ENCODE data around the gene YIF1B. TPM values are rescaled to one million over a fixed set of nuclear protein-coding genes. Genes with fewer than 3 reads are reported as not detected.

The YIF1B gene
- total RNA-seq, 1 donor from 2014 or later: 33.0 TPM

GRCh38 chr19:38307076-38307475, 8.7 kb downstream of the YIF1B start:
- Histone ChIP-seq H3K4me3 (no peak overlapping the region), H3K4me1 (peaks cover 13% of the 10 kb centered on the region), H3K27me3 (ENCODE audit: low read depth) (no peaks in the 10 kb centered on the region), H3K27ac (replicated peaks) (no peak overlapping the region), H3K36me3 (peaks cover 44% of the 10 kb centered on the region), H3K9me3 (replicated peaks) (no peaks in the 10 kb centered on the region)
- intact Hi-C loops (cut with micrococcal nuclease): no loop called here
- no peak for DNase-seq
- TF ChIP-seq CTCF (IDR thresholded peaks at IDR 0.05; ENCODE audit: borderline replicate concordance): no peak

- intact Hi-C loops (cut with micrococcal nuclease): no loop called here
- no peak overlapping the region for H3K27ac ChIP-seq (replicated peaks)
- peaks cover 44% of the 10 kb centered on the region for H3K36me3 ChIP-seq
- no peak for DNase-seq
- no peaks in the 10 kb centered on the region for H3K9me3 ChIP-seq (replicated peaks)
- no peaks in the 10 kb centered on the region for H3K27me3 ChIP-seq (ENCODE audit: low read depth)
- peaks cover 13% of the 10 kb centered on the region for H3K4me1 ChIP-seq
- no peak for TF ChIP-seq CTCF (IDR thresholded peaks at IDR 0.05; ENCODE audit: borderline replicate concordance)
- H3K4me3 ChIP-seq: no peak overlapping the region
Observed at GRCh38 chr19:38306236-38306635, 9.5 kb downstream of the YIF1B start.

GRCh38 chr19:38304866-38305429, 10.8 kb downstream of the YIF1B start:
- Histone ChIP-seq H3K4me3 (peak overlapping the region; percentile 51), H3K4me1 (peaks cover 13% of the 10 kb centered on the region), H3K27me3 (ENCODE audit: low read depth) (no peaks in the 10 kb centered on the region), H3K9me3 (replicated peaks) (no peaks in the 10 kb centered on the region), H3K27ac (replicated peaks) (peak overlapping the region; percentile 63), H3K36me3 (peaks cover 44% of the 10 kb centered on the region)
- peak; percentile 55 for DNase-seq
- intact Hi-C loops (cut with micrococcal nuclease): no loop called here
- no peak for TF ChIP-seq CTCF (IDR thresholded peaks at IDR 0.05; ENCODE audit: borderline replicate concordance)

- H3K9me3 ChIP-seq (replicated peaks): no peaks in the 10 kb centered on the region
- H3K36me3 ChIP-seq: peaks cover 42% of the 10 kb centered on the region
- intact Hi-C loops (cut with micrococcal nuclease): no loop called here
- peaks cover 13% of the 10 kb centered on the region for H3K4me1 ChIP-seq
- DNase-seq: no peak
- no peaks in the 10 kb centered on the region for H3K27me3 ChIP-seq (ENCODE audit: low read depth)
- no peak for TF ChIP-seq CTCF (IDR thresholded peaks at IDR 0.05; ENCODE audit: borderline replicate concordance)
- H3K4me3 ChIP-seq: peak overlapping the region; percentile 51
- peak overlapping the region; percentile 63 for H3K27ac ChIP-seq (replicated peaks)
Observed at GRCh38 chr19:38304352-38304865, 11.3 kb downstream of the YIF1B start.

- H3K4me3 ChIP-seq: peak within 1 kb of the TSS; percentile 51
- no peak for TF ChIP-seq CTCF (IDR thresholded peaks at IDR 0.05; ENCODE audit: borderline replicate concordance)
- intact Hi-C loops (cut with micrococcal nuclease): no loop called here
- H3K36me3 ChIP-seq: peaks cover 35% of the 10 kb centered on the region
- no peaks in the 10 kb centered on the region for H3K9me3 ChIP-seq (replicated peaks)
- H3K27me3 ChIP-seq (ENCODE audit: low read depth): no peaks in the 10 kb centered on the region
- DNase-seq: peak; percentile 32
- peaks cover 13% of the 10 kb centered on the region for H3K4me1 ChIP-seq
- peak within 1 kb of the TSS; percentile 63 for H3K27ac ChIP-seq (replicated peaks)
Observed at GRCh38 chr19:38303517-38304351, 12.0 kb downstream of the YIF1B start, which contains the start of gene C19orf33. C19orf33 (plus strand) TSS chr19:38304251; CDS start chr19:38304262, 11 bp downstream.
